ENCODE measurements around the gene WDR91.

DNA sequence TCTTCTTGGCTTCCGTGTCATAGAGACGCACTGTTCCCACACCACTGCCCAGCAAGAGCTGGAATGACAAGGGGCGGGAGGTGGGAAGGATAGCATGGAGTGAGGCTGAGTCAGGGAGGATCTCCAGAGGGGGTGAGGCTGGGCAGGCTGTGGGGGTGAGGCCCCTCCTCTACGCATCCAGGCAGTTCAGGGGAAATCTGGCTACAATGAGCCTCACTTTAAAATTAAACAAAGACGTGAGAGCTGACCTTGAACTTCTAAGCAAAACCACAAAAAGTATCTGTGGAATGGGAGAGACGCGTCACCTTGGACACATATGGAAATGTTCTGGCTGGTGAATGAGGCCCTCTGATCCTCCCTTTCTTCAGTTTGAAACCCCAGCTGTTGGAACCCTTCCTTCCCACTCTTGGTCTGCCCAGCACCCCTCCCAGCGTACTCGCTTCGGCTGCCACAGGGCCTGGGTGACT lies 17.7 kb downstream of the WDR91 start:
- TF ChIP-seq POLR2AphosphoS5 (IDR thresholded peaks at IDR 0.05; ENCODE audit: insufficient read depth, low read depth, low read length) (no peak), CTCF (IDR thresholded peaks at IDR 0.05; ENCODE audit: extremely low read depth in 1 of 2, insufficient read depth in 1 of 2, low read depth in 1 of 2, low read length in 2 of 2) (no peak), EZH2 (IDR thresholded peaks at IDR 0.05; ENCODE audit: borderline replicate concordance, low read depth, low read length, severe bottlenecking) (no peak), JUN (IDR thresholded peaks at IDR 0.05; ENCODE audit: borderline replicate concordance, insufficient read depth, insufficient read length, low read depth) (no peak), MYC (IDR thresholded peaks at IDR 0.05; ENCODE audit: low read depth, low read length) (no peak)

All from endothelial cell of umbilical vein (primary cell).